Panc1 (cell line): ENCODE results near the gene IL17B. TPM values are rescaled to one million over a fixed set of nuclear protein-coding genes. Genes with fewer than 3 reads are reported as not detected.

Source experiments
- ATAC-seq: fragments of 200-7000 bp; cut with Tn5 transposase; 2 replicates; pipeline ENCODE4 v1.9.1; 2020; ENCODE audit warnings: mild to moderate bottlenecking, moderate library complexity
- BruUV-seq: library from RNA; stranded (reverse); fragments of 400-500 nt; replicated peaks from 2 replicates; lab custom pipeline; 2021; lab: Mats Ljungman, UMichigan
- CTCF ChIA-PET: fragments of 300-600 bp; sonication (Branson Sonifier 250); formaldehyde crosslinking; loops from one replicate; lab custom pipeline; 2022; ENCODE audit warnings: antibody characterized with exemption; lab: Charles Lee
- POLR2A ChIA-PET: fragments of 300-600 bp; sonication (Branson Sonifier 250); formaldehyde crosslinking; loops from one replicate; lab custom pipeline; 2022; ENCODE audit warnings: antibody characterized with exemption; lab: Charles Lee
- DNase-seq: peaks from one replicate; pipeline ENCODE4 v3.0.0-alpha.2; 2010; ENCODE audit warnings: low read depth, low spot score
- H3K27ac ChIP-seq: 2 replicates; pipeline ENCODE4 v1.5.1; 2011; ENCODE audit warnings: mild to moderate bottlenecking, low read length, inconsistent platforms
- H3K27me3 ChIP-seq: fragments of 200-500 bp; sonication (Bioruptor generic); 2 replicates; pipeline ENCODE4 v1.6.0; 2014; ENCODE audit warnings: low read length, inconsistent platforms; ENCODE audit not compliant: control insufficient read depth, insufficient read depth
- H3K36me3 ChIP-seq: fragments of 200-500 bp; sonication (Bioruptor generic); 2 replicates; pipeline ENCODE4 v1.5.1; 2014; ENCODE audit warnings: inconsistent platforms, mild to moderate bottlenecking, low read length, moderate library complexity; ENCODE audit not compliant: control insufficient read depth, insufficient read depth
- H3K4me1 ChIP-seq: 2 replicates; pipeline ENCODE4 v1.5.1; 2011; ENCODE audit warnings: inconsistent platforms, mild to moderate bottlenecking, low read length, moderate library complexity; ENCODE audit not compliant: control insufficient read depth, insufficient read depth
- H3K4me3 ChIP-seq, 2 experiments: 2 replicates each; pipeline ENCODE4 v1.5.1; 2011 to 2012; ENCODE audit warnings: low read depth in 2 of 2, low read length in 2 of 2, mild to moderate bottlenecking in 2 of 2, inconsistent platforms in 1 of 2, moderate library complexity in 1 of 2
- H3K9me3 ChIP-seq: fragments of 200-500 bp; sonication (Bioruptor generic); 2 replicates; pipeline ENCODE4 v1.5.1; 2014; ENCODE audit warnings: low read depth, mild to moderate bottlenecking, inconsistent platforms, low read length, moderate library complexity; ENCODE audit not compliant: control insufficient read depth, insufficient read depth
- POLR2AphosphoS5 ChIP-seq: IDR thresholded peaks from 2 replicates; pipeline ENCODE4 v1.6.1; 2012; ENCODE audit warnings: mild to moderate bottlenecking, low read depth, low read length, moderate library complexity
- REST ChIP-seq, 2 experiments: IDR thresholded peaks; 2 replicates each; pipeline ENCODE4 v1.6.1; 2011 to 2012; ENCODE audit warnings: low read depth in 2 of 2, control low read depth in 1 of 2, low read length in 1 of 2, mild to moderate bottlenecking in 1 of 2, moderate library complexity in 1 of 2; ENCODE audit not compliant: insufficient read depth in 1 of 2
- SIN3A ChIP-seq: IDR thresholded peaks from 2 replicates; pipeline ENCODE4 v1.6.1; 2012; ENCODE audit warnings: low read depth, mild to moderate bottlenecking, low read length, moderate library complexity, borderline replicate concordance; ENCODE audit not compliant: insufficient read depth
- TCF7L2 ChIP-seq: IDR thresholded peaks from 2 replicates; pipeline ENCODE4 v1.6.1; 2011; ENCODE audit warnings: mild to moderate bottlenecking, low read depth, low read length, inconsistent platforms
- in situ Hi-C: cut with HindIII; loops from 2 replicates; pipeline ENCODE4 v1.10.0; 2016; ENCODE audit warnings: low sequenced_read_pairs, low pct_unique_long_range_greater_than_20kb
- intact Hi-C: fragments of 100-400 bp; cut with micrococcal nuclease; formaldehyde crosslinking; loops from one replicate; pipeline ENCODE4 v1.10.0; 2022; ENCODE audit not compliant: unreplicated experiment
- total RNA-seq: library from RNA; stranded (reverse); gene quantifications from one replicate; pipeline ENCODE4 v1.2.1, GENCODE V29; 2021; ENCODE audit not compliant: unreplicated experiment
- TF ChIP-seq, protein P1 (sequence below): fragments of 450-650 bp; IDR thresholded peaks from 2 replicates; pipeline ENCODE4 v1.5.1; 2017; ENCODE audit warnings: mild to moderate bottlenecking

IL17B gene
- total RNA-seq, 1 experiment from 2014 or later, result not detected

DNA sequence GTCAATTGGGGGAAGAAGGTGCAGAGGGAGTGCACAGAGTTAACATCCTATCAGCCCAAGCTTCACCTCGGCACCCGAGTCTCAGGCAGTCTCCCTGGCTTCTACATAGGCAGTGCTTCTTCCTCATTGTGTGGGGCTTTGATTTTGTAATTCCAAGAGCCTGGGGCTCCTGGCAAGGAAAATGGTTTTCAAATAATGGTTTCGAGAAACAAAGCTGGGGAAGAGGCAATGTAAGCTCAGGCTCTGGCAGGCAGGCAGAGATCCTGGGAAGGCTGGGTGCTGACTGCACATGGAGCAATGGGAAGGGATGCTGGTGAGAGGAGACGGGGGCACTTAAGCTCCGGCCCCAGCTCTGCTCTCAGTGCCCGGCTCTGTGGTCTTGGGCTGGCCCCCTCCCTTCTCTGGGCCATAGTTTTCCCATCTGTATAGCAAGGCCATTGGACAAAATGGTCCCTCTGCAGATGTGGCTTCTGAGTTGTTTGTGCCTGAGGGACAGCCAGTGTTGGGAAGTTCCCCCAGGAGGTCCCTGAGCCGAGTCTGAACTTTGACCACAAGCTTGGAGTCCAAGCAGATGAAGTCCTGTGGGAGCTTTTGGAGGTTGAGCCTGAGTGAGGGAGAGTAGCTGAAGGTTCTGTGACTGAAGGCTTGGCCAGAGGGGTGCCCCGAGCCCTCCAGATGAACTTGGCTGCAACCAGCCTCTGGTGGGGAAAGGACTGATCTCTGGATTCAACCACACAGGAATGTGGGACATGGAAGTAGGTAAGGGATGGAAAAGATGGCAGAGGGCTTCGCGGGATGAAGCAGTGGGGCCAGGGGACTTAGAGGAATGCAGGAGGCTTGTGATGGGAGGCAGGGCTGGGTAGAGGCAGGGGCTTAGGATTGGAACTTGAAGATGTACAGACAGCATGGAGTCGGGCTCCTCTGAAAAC is 28.5 kb upstream of the IL17B start:
- intact Hi-C loops, result no loop called here
- TF ChIP-seq TCF7L2, result no peak
- no peak for TF ChIP-seq POLR2AphosphoS5
- TF ChIP-seq SIN3A, result no peak
- TF ChIP-seq REST (IDR thresholded peaks at IDR 0.05; ENCODE audit: insufficient read depth in 1 of 2, low read depth in 2 of 2, low read length in 1 of 2), result no peak
- TF ChIP-seq, protein P1, sequence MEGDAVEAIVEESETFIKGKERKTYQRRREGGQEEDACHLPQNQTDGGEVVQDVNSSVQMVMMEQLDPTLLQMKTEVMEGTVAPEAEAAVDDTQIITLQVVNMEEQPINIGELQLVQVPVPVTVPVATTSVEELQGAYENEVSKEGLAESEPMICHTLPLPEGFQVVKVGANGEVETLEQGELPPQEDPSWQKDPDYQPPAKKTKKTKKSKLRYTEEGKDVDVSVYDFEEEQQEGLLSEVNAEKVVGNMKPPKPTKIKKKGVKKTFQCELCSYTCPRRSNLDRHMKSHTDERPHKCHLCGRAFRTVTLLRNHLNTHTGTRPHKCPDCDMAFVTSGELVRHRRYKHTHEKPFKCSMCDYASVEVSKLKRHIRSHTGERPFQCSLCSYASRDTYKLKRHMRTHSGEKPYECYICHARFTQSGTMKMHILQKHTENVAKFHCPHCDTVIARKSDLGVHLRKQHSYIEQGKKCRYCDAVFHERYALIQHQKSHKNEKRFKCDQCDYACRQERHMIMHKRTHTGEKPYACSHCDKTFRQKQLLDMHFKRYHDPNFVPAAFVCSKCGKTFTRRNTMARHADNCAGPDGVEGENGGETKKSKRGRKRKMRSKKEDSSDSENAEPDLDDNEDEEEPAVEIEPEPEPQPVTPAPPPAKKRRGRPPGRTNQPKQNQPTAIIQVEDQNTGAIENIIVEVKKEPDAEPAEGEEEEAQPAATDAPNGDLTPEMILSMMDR, result no peak
- H3K4me1 ChIP-seq, result no peaks in the 10 kb centered on the region
- no peak overlapping the region for H3K27ac ChIP-seq
- no TSS peak for BruUV-seq
- H3K9me3 ChIP-seq, result no peaks in the 10 kb centered on the region
- DNase-seq (no peak), ATAC-seq (no peak)
- ChIA-PET POLR2A (no interaction called here), CTCF (interaction anchor here (0.6 kb wide), 1 partner anchor 154 kb away, joined by 3 read pairs; no protein-coding TSS in a partner anchor)
- H3K36me3 ChIP-seq, result no peaks in the 10 kb centered on the region
- no peaks in the 10 kb centered on the region for H3K27me3 ChIP-seq
- in situ Hi-C loops, result no loop called here
- peak overlapping the region in 1 of 2 experiments; percentile 22; a peak in 1 of 4 replicates for H3K4me3 ChIP-seq

DNA sequence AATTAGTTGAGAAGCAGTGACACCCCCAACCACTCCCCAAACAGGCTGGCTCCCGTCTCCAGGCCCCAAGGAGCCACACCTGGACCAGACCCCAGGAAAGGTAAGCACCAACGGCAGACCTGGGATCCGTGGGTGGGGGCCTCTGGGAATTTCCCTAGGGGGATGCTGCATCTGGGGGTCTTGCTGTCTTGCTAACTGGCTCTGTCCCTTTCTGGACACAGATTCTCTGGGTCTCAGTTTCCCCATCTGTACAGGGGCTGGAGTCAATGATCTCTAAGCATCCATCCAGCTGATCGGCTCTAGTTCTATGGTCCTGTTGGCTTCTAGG is 27.9 kb upstream of the IL17B start:
- POLR2A ChIA-PET, result interaction anchor here (0.7 kb wide), 1 partner anchor 383 kb away, joined by 5 read pairs; no protein-coding TSS in a partner anchor
- in situ Hi-C loops (no loop called here), intact Hi-C loops (no loop called here)
- DNase-seq (no peak), ATAC-seq (no peak)
- CTCF ChIA-PET, result no interaction called here
- Histone ChIP-seq H3K36me3 (no peaks in the 10 kb centered on the region), H3K4me3 (peak overlapping the region in 1 of 2 experiments; percentile 22; a peak in 1 of 4 replicates), H3K4me1 (no peaks in the 10 kb centered on the region), H3K27me3 (no peaks in the 10 kb centered on the region), H3K9me3 (no peaks in the 10 kb centered on the region), H3K27ac (no peak overlapping the region)
- no peak for TF ChIP-seq POLR2AphosphoS5
- TF ChIP-seq SIN3A, result no peak
- TF ChIP-seq, protein P1, result no peak
- TF ChIP-seq REST (IDR thresholded peaks at IDR 0.05; ENCODE audit: insufficient read depth in 1 of 2, low read depth in 2 of 2, low read length in 1 of 2), result no peak
- TF ChIP-seq TCF7L2, result no peak
- no TSS peak for BruUV-seq
